ENCODE measurements around the gene BAX. TPM values are rescaled to one million over a fixed set of nuclear protein-coding genes. Genes with fewer than 3 reads are reported as not detected.

The BAX gene
- total and polyA plus RNA-seq, 8 donors, result 12.1 to 121 (median 49.0) TPM

- Histone ChIP-seq H3K36me3 (peaks cover 20 to 76% (median 75%) of the 10 kb centered on the region in 4 donors), H3K9me3 (no peaks in the 10 kb centered on the region), H3K27me3 (no peaks in the 10 kb centered on the region), H3K27ac (peak overlapping the region in 1 of 5 donors; percentile 10), H3K4me3 (no peak overlapping the region), H3K4me1 (peaks cover 0 to 18% (median 6%) of the 10 kb centered on the region in 4 donors)
- TF ChIP-seq EP300 (IDR thresholded peaks at IDR 0.05) (no peak), POLR2AphosphoS5 (IDR thresholded peaks at IDR 0.05) (no peak), POLR2A (IDR thresholded peaks at IDR 0.05) (no peak), CTCF (IDR thresholded peaks at IDR 0.05) (peak in 1 of 7 experiments; percentile 11)
- DNase-seq, result peak in 1 of 2 donors; percentile 65
- 90 to 93% (median 91%) methylated on average over 13 of the region's 13 CpGs for WGBS, 5 donors
- intact Hi-C loops (cut with DNase I; ENCODE audit: low total_unique reads), result no loop called here
Observed at GRCh38 chr19:48975947-48976847, 21.5 kb downstream of the BAX start.

GRCh38 chr19:48977061-48977460 lies 22.4 kb downstream of the BAX start:
- no peaks in the 10 kb centered on the region for H3K9me3 ChIP-seq
- no peak for DNase-seq
- H3K4me3 ChIP-seq, result no peak overlapping the region
- intact Hi-C loops (cut with DNase I; ENCODE audit: low total_unique reads), result no loop called here
- peaks cover 0 to 16% (median 6%) of the 10 kb centered on the region in 4 donors for H3K4me1 ChIP-seq
- TF ChIP-seq CTCF (IDR thresholded peaks at IDR 0.05), result no peak
- no peak for TF ChIP-seq POLR2AphosphoS5 (IDR thresholded peaks at IDR 0.05)
- TF ChIP-seq EP300 (IDR thresholded peaks at IDR 0.05), result no peak
- TF ChIP-seq POLR2A (IDR thresholded peaks at IDR 0.05), result no peak
- no peaks in the 10 kb centered on the region for H3K27me3 ChIP-seq
- 57 to 84% (median 69%) methylated on average over 2 of the region's 2 CpGs for WGBS, 5 donors
- peaks cover 29 to 76% (median 75%) of the 10 kb centered on the region in 4 donors for H3K36me3 ChIP-seq
- peak overlapping the region in 1 of 5 donors; percentile 87 for H3K27ac ChIP-seq

GRCh38 chr19:48982280-48982679 lies 27.6 kb downstream of the BAX start:
- no peak overlapping the region for H3K27ac ChIP-seq
- intact Hi-C loops (cut with DNase I; ENCODE audit: low total_unique reads), result no loop called here

GRCh38 chr19:48985711-48986110 lies 31.0 kb downstream of the BAX start:
- no peaks in the 10 kb centered on the region for H3K27me3 ChIP-seq
- H3K9me3 ChIP-seq, result no peaks in the 10 kb centered on the region
- no peak overlapping the region for H3K4me3 ChIP-seq
- no peak for TF ChIP-seq POLR2AphosphoS5 (IDR thresholded peaks at IDR 0.05)
- TF ChIP-seq POLR2A (IDR thresholded peaks at IDR 0.05), result no peak
- TF ChIP-seq CTCF (IDR thresholded peaks at IDR 0.05), result no peak
- TF ChIP-seq EP300 (IDR thresholded peaks at IDR 0.05), result no peak
- no peak overlapping the region for H3K27ac ChIP-seq
- H3K4me1 ChIP-seq, result peaks cover 4 to 12% (median 8%) of the 10 kb centered on the region in 4 donors
- DNase-seq, result no peak
- H3K36me3 ChIP-seq, result peaks cover 57 to 100% (median 94%) of the 10 kb centered on the region in 4 donors
- intact Hi-C loops (cut with DNase I; ENCODE audit: low total_unique reads), result no loop called here
- WGBS, 5 donors, result 94 to 98% (median 97%) methylated on average over 10 to 13 of the region's 13 CpGs

More at GRCh38 chr19:48982280-48982679, 27.6 kb downstream of the BAX start:
- no peaks in the 10 kb centered on the region for H3K9me3 ChIP-seq
- H3K4me3 ChIP-seq, result no peak overlapping the region
- WGBS, 5 donors, result 91 to 98% (median 98%) methylated on average over 9 of the region's 9 CpGs
- H3K4me1 ChIP-seq, result peaks cover 0 to 14% (median 6%) of the 10 kb centered on the region in 4 donors
- TF ChIP-seq EP300 (IDR thresholded peaks at IDR 0.05), result no peak
- TF ChIP-seq CTCF (IDR thresholded peaks at IDR 0.05), result no peak
- DNase-seq, result no peak
- no peaks in the 10 kb centered on the region for H3K27me3 ChIP-seq
- peaks cover 44 to 83% (median 83%) of the 10 kb centered on the region in 4 donors for H3K36me3 ChIP-seq
